NCI-H1436 (cell line): ENCODE measurements around the gene C1QTNF8.

Experiments
- DNase-seq: peaks from one replicate; lab custom pipeline; 2025; lab: John Stamatoyannopoulos, UW

The C1QTNF8 gene

GRCh38 chr16:1045310-1045992 is 50.6 kb downstream of the C1QTNF8 start:
- DNase-seq = no peak

- no peak for DNase-seq
Observed at GRCh38 chr16:1044460-1045309, 51.4 kb downstream of the C1QTNF8 start.

GRCh38 chr16:1043881-1044451 is 52.1 kb downstream of the C1QTNF8 start:
- DNase-seq = no peak

GRCh38 chr16:1042866-1043265 is 53.2 kb downstream of the C1QTNF8 start:
- DNase-seq = no peak

GRCh38 chr16:1042049-1042744 is 53.8 kb downstream of the C1QTNF8 start:
- no peak for DNase-seq

GRCh38 chr16:1040346-1040745 is 55.7 kb downstream of the C1QTNF8 start:
- DNase-seq = no peak

- DNase-seq = no peak
Observed at GRCh38 chr16:1039762-1040161, 56.3 kb downstream of the C1QTNF8 start.

- DNase-seq = no peak
Observed at GRCh38 chr16:1038932-1039331, 57.1 kb downstream of the C1QTNF8 start.
